Osteocyte (in vitro differentiated cells): Measurements from ENCODE around the gene ZFHX3. TPM values are rescaled to one million over a fixed set of nuclear protein-coding genes. Genes with fewer than 3 reads are reported as not detected.

Experiments used
- DNase-seq: peaks from one replicate; pipeline ENCODE4 v3.0.0; 2021; ENCODE audit warnings: mixed read lengths; ENCODE audit not compliant: unreplicated experiment; ENCODE audit errors: extremely low spot score
- H3K27ac Mint-ChIP-seq: one replicate; pipeline ENCODE4 v1.8.0; 2021; ENCODE audit warnings: mild to moderate bottlenecking, mixed read lengths; ENCODE audit not compliant: unreplicated experiment
- H3K27me3 Mint-ChIP-seq: one replicate; pipeline ENCODE4 v1.8.0; 2021; ENCODE audit warnings: mixed read lengths; ENCODE audit not compliant: unreplicated experiment
- H3K36me3 Mint-ChIP-seq: one replicate; pipeline ENCODE4 v1.8.0; 2021; ENCODE audit warnings: mixed read lengths; ENCODE audit not compliant: unreplicated experiment
- H3K4me1 Mint-ChIP-seq: one replicate; pipeline ENCODE4 v1.8.0; 2021; ENCODE audit warnings: mixed read lengths; ENCODE audit not compliant: unreplicated experiment
- H3K4me3 Mint-ChIP-seq: one replicate; pipeline ENCODE4 v1.8.0; 2021; ENCODE audit warnings: mild to moderate bottlenecking, moderate library complexity, mixed read lengths; ENCODE audit not compliant: unreplicated experiment
- H3K9me3 Mint-ChIP-seq: one replicate; pipeline ENCODE4 v1.8.0; 2021; ENCODE audit warnings: mixed read lengths; ENCODE audit not compliant: unreplicated experiment
- CTCF ChIP-seq: fragments of 200-600 bp; sonication (generic); IDR thresholded peaks from 2 replicates; pipeline ENCODE4 v1.5.0; 2021; ENCODE audit warnings: antibody characterized with exemption, mild to moderate bottlenecking, moderate library complexity
- total RNA-seq: library from RNA; stranded (reverse); gene quantifications from 2 replicates; pipeline ENCODE4 v1.2.1, GENCODE V29; 2021

The ZFHX3 gene
- total RNA-seq, 1 donor from 2014 or later, result 89.1 TPM

DNA sequence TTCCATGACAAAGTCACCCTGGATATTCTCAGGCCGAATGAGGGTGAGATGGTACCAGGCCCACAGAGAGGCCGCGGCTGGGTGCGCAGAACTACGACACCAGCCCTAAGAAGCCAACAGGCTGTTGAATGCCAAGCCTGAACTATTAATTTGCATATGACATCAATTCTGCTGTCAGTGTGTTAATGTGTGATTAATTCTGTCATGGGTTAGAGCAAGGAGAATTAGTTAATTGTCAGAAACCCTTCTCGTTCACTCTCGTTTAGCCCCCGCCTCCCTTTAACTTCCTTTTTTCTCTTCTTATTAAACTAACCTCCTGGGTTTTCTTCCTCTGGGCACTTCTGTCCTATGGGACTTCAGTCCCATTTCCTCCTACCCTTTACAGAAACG lies 123.4 kb downstream of the ZFHX3 start:
- no peak overlapping the region for H3K4me3 Mint-ChIP-seq
- H3K27me3 Mint-ChIP-seq, result no peaks in the 10 kb centered on the region
- H3K9me3 Mint-ChIP-seq, result no peaks in the 10 kb centered on the region
- H3K27ac Mint-ChIP-seq, result peak overlapping the region; percentile 41
- no peak for DNase-seq
- TF ChIP-seq CTCF, result no peak
- H3K4me1 Mint-ChIP-seq, result peaks cover 62% of the 10 kb centered on the region
- H3K36me3 Mint-ChIP-seq, result peaks cover 8% of the 10 kb centered on the region

DNA sequence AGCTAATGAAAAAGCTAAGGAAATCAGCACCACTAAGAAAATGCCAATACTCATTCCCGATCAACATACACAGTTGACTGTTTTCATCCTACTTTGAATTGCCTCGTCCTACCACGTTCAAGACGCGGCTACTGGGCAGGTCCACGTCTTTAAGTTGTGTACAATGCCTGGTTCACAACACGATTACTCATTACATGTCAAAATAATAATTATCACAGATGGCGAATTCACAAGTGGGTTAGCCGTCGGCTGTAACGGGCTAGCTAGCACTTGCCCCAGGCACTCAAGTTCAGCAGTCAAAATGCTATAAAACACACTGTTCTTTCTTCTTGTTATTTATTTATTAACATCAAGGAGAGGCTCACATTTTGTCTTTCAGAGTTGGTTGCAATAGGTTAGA lies 124.2 kb downstream of the ZFHX3 start:
- no peak for DNase-seq
- no peaks in the 10 kb centered on the region for H3K9me3 Mint-ChIP-seq
- no peak for TF ChIP-seq CTCF
- H3K36me3 Mint-ChIP-seq, result peaks cover 7% of the 10 kb centered on the region
- peak overlapping the region; percentile 52 for H3K27ac Mint-ChIP-seq
- H3K27me3 Mint-ChIP-seq, result no peaks in the 10 kb centered on the region
- no peak overlapping the region for H3K4me3 Mint-ChIP-seq
- H3K4me1 Mint-ChIP-seq, result peaks cover 54% of the 10 kb centered on the region

DNA sequence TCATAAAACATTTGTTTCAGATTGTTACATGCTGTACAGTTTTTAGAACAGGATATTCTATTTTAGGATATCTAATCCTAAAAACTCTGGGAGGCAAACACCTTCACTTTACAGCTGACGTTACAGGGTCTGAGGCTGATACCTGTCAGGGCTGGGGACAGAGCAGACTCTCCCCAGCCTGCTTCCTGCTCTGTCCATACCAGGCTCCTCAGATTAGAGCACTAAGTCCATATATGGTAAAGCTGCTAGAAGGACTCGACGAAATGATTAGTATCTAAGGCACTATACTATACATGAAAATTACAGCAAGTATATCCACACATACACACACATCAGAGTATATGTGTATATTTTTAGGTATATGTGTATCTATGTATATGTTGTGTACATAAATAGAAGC lies 125.2 kb downstream of the ZFHX3 start:
- Mint-ChIP-seq H3K36me3 (peaks cover 6% of the 10 kb centered on the region), H3K27me3 (no peaks in the 10 kb centered on the region), H3K9me3 (no peaks in the 10 kb centered on the region), H3K4me1 (peaks cover 47% of the 10 kb centered on the region), H3K27ac (peak overlapping the region; percentile 87), H3K4me3 (no peak overlapping the region)
- DNase-seq, result no peak
- no peak for TF ChIP-seq CTCF

DNA sequence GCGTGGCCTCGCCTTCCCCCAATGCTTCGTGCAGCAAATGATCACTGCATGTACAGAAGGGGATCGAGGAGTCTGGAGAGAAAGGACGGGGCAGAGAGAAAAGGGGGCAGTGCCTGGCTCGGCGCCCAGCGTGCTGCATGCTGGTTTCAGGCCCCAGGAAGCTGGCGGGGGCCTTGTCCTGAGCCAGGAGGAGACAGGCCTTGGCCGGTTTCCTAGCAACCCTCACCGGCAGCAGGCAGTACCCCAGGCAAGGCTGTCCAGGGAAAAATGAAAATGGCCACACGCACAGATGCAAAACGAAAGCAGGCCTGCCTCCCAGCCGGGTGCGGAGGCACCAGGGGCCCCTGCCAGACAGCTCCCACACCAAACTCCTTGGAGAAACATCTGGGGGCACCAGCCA lies 126.3 kb downstream of the ZFHX3 start:
- Mint-ChIP-seq H3K27me3 (no peaks in the 10 kb centered on the region), H3K9me3 (no peaks in the 10 kb centered on the region), H3K27ac (peak overlapping the region; percentile 87), H3K4me1 (peaks cover 40% of the 10 kb centered on the region), H3K4me3 (peak overlapping the region; percentile 59), H3K36me3 (peaks cover 4% of the 10 kb centered on the region)
- DNase-seq, result peak; percentile 86
- TF ChIP-seq CTCF, result no peak

DNA sequence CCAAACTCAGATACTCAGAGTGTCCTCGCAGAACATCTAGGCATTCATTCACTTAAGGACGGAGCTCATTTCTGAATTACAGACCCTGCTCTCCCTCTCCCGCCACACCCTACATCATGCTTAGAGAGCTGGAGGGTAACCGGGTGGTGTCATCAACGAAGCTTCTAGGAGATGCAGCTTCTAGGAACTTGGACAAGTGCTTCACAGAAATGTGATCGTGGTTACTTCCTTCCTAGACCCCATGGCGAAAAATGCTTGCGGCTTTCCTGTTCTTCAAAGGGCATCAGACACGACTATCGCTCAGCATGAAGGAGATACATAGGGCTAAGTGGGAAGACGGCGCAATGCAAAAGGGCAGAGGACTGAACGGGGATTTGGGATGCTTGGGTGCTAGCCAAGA lies 126.8 kb downstream of the ZFHX3 start:
- Mint-ChIP-seq H3K27me3 (no peaks in the 10 kb centered on the region), H3K4me1 (peaks cover 37% of the 10 kb centered on the region), H3K9me3 (no peaks in the 10 kb centered on the region), H3K4me3 (peak overlapping the region; percentile 59), H3K36me3 (peaks cover under 1% of the 10 kb centered on the region), H3K27ac (peak overlapping the region; percentile 87)
- DNase-seq, result no peak
- no peak for TF ChIP-seq CTCF
